Measurements from ENCODE around the gene TDRD12.

The TDRD12 gene

GRCh38 chr19:32866564-32867265 is 147.1 kb downstream of the TDRD12 start:
- TF ChIP-seq YY1 (IDR thresholded peaks at IDR 0.05; ENCODE audit: low read depth) (no peak), ZBTB7A (IDR thresholded peaks at IDR 0.05; ENCODE audit: low read depth) (no peak), FOXM1 (IDR thresholded peaks at IDR 0.05; ENCODE audit: borderline replicate concordance, low read depth) (no peak), CREB1 (IDR thresholded peaks at IDR 0.05; ENCODE audit: low read depth) (no peak), REST (IDR thresholded peaks at IDR 0.05; ENCODE audit: low read depth) (no peak), TAF1 (IDR thresholded peaks at IDR 0.05; ENCODE audit: low read depth) (no peak)

- TF ChIP-seq REST (IDR thresholded peaks at IDR 0.05; ENCODE audit: low read depth) (no peak), TEAD4 (IDR thresholded peaks at IDR 0.05) (no peak), TCF12 (IDR thresholded peaks at IDR 0.05; ENCODE audit: low read depth) (no peak), CEBPB (IDR thresholded peaks at IDR 0.05) (no peak), ZBTB7A (IDR thresholded peaks at IDR 0.05; ENCODE audit: low read depth) (no peak), MAX (IDR thresholded peaks at IDR 0.05) (no peak), USF1 (IDR thresholded peaks at IDR 0.05) (no peak), EP300 (IDR thresholded peaks at IDR 0.05; ENCODE audit: borderline replicate concordance) (no peak), FOXM1 (IDR thresholded peaks at IDR 0.05; ENCODE audit: borderline replicate concordance, low read depth) (no peak), RAD21 (IDR thresholded peaks at IDR 0.05; ENCODE audit: low read depth) (no peak)
Measured at GRCh38 chr19:32868206-32868950, 148.8 kb downstream of the TDRD12 start.

GRCh38 chr19:32869369-32869965 is 149.9 kb downstream of the TDRD12 start, which contains the start of gene SLC7A9:
SLC7A9 (minus strand) TSS chr19:32869767; CDS start chr19:32868534, 1,233 bp downstream.
- TF ChIP-seq ZBTB7A (IDR thresholded peaks at IDR 0.05; ENCODE audit: low read depth) (no peak), USF1 (IDR thresholded peaks at IDR 0.05) (no peak), EP300 (IDR thresholded peaks at IDR 0.05; ENCODE audit: borderline replicate concordance) (no peak), YY1 (IDR thresholded peaks at IDR 0.05; ENCODE audit: low read depth) (no peak), EGR1 (IDR thresholded peaks at IDR 0.05) (no peak), TAF1 (IDR thresholded peaks at IDR 0.05; ENCODE audit: low read depth) (no peak), TEAD4 (IDR thresholded peaks at IDR 0.05) (no peak), MAX (IDR thresholded peaks at IDR 0.05) (no peak), NFIC (IDR thresholded peaks at IDR 0.05) (no peak), TCF12 (IDR thresholded peaks at IDR 0.05; ENCODE audit: low read depth) (no peak), REST (IDR thresholded peaks at IDR 0.05; ENCODE audit: low read depth) (no peak), CEBPB (IDR thresholded peaks at IDR 0.05) (no peak), CREB1 (IDR thresholded peaks at IDR 0.05; ENCODE audit: low read depth) (no peak), FOXM1 (IDR thresholded peaks at IDR 0.05; ENCODE audit: borderline replicate concordance, low read depth) (no peak), RAD21 (IDR thresholded peaks at IDR 0.05; ENCODE audit: low read depth) (no peak)
